Gastrocnemius medialis (tissue), 4 donors: ENCODE results near the gene GMPS. TPM values are rescaled to one million over a fixed set of nuclear protein-coding genes. Genes with fewer than 3 reads are reported as not detected.

Experiments used
- ATAC-seq, 2 donors: fragments of 150-250 bp; one replicate each; pipeline ENCODE4 v1.9.1; 2016
- DNase-seq, 2 donors: peaks; one replicate each; pipeline ENCODE4 v3.0.0-alpha.2; 2019
- H3K27ac ChIP-seq, 4 donors: fragments of 200-600 bp; sonication (generic); 1 replicate in 1 of 4; 2 replicates in 3 of 4; pipeline ENCODE4 v1.5.1; 2016 to 2018; ENCODE audit warnings: mild to moderate bottlenecking in 2 of 4, moderate library complexity in 1 of 4
- H3K27me3 ChIP-seq, 3 donors: fragments of 200-600 bp; sonication (generic) in 2 of 3; 1 replicate in 1 of 3; 2 replicates in 2 of 3; pipeline versions ENCODE4 v1.5.1 to v1.6.0; 2016 to 2019; ENCODE audit warnings: mild to moderate bottlenecking in 1 of 3, moderate library complexity in 1 of 3
- H3K36me3 ChIP-seq, 2 donors: fragments of 200-600 bp; sonication (generic) in 1 of 2; one replicate each; pipeline ENCODE4 v1.5.1; 2017 to 2018
- H3K4me1 ChIP-seq, 2 donors: fragments of 200-600 bp; sonication (generic) in 1 of 2; one replicate each; pipeline ENCODE4 v1.5.1; 2016 to 2017; ENCODE audit warnings: mild to moderate bottlenecking in 2 of 2
- H3K4me3 ChIP-seq, 4 donors: fragments of 200-600 bp; sonication (generic) in 3 of 4; 1 replicate in 1 of 4; 2 replicates in 3 of 4; pipeline ENCODE4 v1.5.1; 2016 to 2019; ENCODE audit warnings: mild to moderate bottlenecking in 2 of 4
- H3K9me3 ChIP-seq, 3 donors: fragments of 200-600 bp; sonication (generic) in 2 of 3; 1 replicate in 1 of 3; 2 replicates in 2 of 3; pipeline ENCODE4 v1.5.1; 2016 to 2019
- POLR2A ChIP-seq, 2 donors: fragments of 450-650 bp; IDR thresholded peaks; one replicate each; pipeline ENCODE4 v1.6.1; 2017; ENCODE audit warnings: antibody characterized with exemption in 2 of 2, mild to moderate bottlenecking in 2 of 2, moderate library complexity in 2 of 2
- in situ Hi-C, 4 donors: fragments of 200-750 bp; cut with MboI; loops; one replicate each; pipeline versions ENCODE4 v1.15.0 to v1.8.0; 2017; ENCODE audit warnings: low sequenced_read_pairs in 4 of 4
- intact Hi-C: fragments of 100-400 bp; cut with DNase I; formaldehyde crosslinking; loops from one replicate; pipeline ENCODE4 v1.15.1; 2023; ENCODE audit warnings: low total_unique reads
- total RNA-seq, 4 donors: library from RNA; depleted of rRNA; stranded (reverse); fragments of >200 nt; gene quantifications; one replicate each; pipeline versions ENCODE4 v1.1.0 to v1.2.3, GENCODE V29; 2016
- TF ChIP-seq, protein P1 (sequence below), 5 experiments: fragments of 450-650 bp in 3 of 5; fragments of 200-600 bp in 2 of 5; sonication (generic) in 2 of 5; IDR thresholded peaks in 4 of 5; conservative IDR thresholded peaks in 1 of 5; 1 replicate in 4 of 5; 2 replicates in 1 of 5; pipeline ENCODE4 v1.5.1; 2016 to 2019; ENCODE audit warnings: antibody characterized with exemption in 5 of 5, mild to moderate bottlenecking in 3 of 5, moderate library complexity in 3 of 5

The GMPS gene
- total RNA-seq, 4 donors from 2014 or later, result 26.7 to 34.7 (median 32.5) TPM

DNA sequence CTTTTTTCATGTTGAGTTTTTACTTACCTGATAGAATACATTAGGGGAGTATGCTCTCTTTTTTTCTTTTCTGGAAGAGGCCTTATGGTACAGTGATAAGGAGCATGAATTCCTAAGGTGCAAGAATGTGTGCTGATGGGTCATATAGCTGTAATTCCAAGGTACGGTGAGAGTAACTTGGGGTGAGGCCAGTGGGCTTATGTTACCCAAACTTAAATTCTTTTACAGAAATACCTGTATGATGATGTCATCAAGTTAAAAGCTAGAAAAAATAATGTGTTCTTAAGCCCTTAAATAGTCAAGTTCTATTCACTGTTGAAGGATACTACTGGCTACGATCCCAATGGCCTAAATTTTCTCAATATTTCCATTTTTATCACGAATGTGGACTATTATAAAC, 111.2 kb downstream of the GMPS start:
- in situ Hi-C loops, result no loop called here

DNA sequence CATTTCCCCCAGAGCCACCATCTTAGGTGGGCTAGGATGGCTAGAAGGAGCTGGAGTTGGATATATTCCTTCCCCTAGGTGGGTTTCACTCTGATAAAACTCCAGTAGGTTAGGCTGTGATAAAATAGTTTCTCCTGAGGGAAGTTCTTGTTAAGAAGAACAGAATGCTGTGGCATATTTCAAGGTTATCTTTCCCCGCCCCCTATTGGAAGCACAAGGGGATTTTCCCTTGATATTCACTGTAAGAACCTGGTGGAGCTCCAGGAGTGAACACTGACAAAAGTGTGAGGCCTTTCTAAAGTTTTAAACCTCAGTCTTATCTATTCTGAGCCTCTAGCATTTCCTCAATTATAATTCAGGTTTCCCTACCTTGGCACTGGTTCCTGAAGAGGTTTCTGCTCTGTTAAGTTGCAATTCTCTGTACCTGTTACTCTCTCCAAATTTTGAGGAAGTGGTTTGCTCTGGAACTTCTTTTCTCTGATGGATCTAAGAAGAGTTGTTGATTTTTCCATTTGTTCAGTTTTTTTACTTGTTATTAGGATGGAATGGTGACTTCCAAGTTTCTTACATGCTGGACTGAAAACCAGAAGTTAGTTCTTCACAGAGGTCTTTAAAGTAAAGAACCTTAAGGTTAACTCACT, 113.5 kb downstream of the GMPS start:
- no peaks in the 10 kb centered on the region for H3K27me3 ChIP-seq
- no peak for ATAC-seq
- H3K4me3 ChIP-seq, result no peak overlapping the region
- no peaks in the 10 kb centered on the region for H3K4me1 ChIP-seq
- TF ChIP-seq, protein P1, sequence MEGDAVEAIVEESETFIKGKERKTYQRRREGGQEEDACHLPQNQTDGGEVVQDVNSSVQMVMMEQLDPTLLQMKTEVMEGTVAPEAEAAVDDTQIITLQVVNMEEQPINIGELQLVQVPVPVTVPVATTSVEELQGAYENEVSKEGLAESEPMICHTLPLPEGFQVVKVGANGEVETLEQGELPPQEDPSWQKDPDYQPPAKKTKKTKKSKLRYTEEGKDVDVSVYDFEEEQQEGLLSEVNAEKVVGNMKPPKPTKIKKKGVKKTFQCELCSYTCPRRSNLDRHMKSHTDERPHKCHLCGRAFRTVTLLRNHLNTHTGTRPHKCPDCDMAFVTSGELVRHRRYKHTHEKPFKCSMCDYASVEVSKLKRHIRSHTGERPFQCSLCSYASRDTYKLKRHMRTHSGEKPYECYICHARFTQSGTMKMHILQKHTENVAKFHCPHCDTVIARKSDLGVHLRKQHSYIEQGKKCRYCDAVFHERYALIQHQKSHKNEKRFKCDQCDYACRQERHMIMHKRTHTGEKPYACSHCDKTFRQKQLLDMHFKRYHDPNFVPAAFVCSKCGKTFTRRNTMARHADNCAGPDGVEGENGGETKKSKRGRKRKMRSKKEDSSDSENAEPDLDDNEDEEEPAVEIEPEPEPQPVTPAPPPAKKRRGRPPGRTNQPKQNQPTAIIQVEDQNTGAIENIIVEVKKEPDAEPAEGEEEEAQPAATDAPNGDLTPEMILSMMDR (IDR thresholded peaks at IDR 0.05 in 4 of 5, conservative IDR thresholded peaks at IDR 0.05 in 1 of 5), result no peak
- no peak for TF ChIP-seq POLR2A (IDR thresholded peaks at IDR 0.05)
- no peaks in the 10 kb centered on the region for H3K36me3 ChIP-seq
- H3K27ac ChIP-seq, result no peak overlapping the region
- H3K9me3 ChIP-seq, result no peaks in the 10 kb centered on the region
- no peak for DNase-seq
- intact Hi-C loops (no loop called here), in situ Hi-C loops (no loop called here)

More for the DNA sequence above, 111.2 kb downstream of the GMPS start:
- no peak overlapping the region for H3K4me3 ChIP-seq
- TF ChIP-seq, protein P1 (IDR thresholded peaks at IDR 0.05 in 4 of 5, conservative IDR thresholded peaks at IDR 0.05 in 1 of 5), result no peak
- no peak for TF ChIP-seq POLR2A (IDR thresholded peaks at IDR 0.05)
- no peaks in the 10 kb centered on the region for H3K27me3 ChIP-seq
- no peaks in the 10 kb centered on the region for H3K9me3 ChIP-seq
- ATAC-seq (no peak), DNase-seq (no peak)
- no peaks in the 10 kb centered on the region for H3K36me3 ChIP-seq
- no peaks in the 10 kb centered on the region for H3K4me1 ChIP-seq
- intact Hi-C loops, result no loop called here
- H3K27ac ChIP-seq, result no peak overlapping the region

DNA sequence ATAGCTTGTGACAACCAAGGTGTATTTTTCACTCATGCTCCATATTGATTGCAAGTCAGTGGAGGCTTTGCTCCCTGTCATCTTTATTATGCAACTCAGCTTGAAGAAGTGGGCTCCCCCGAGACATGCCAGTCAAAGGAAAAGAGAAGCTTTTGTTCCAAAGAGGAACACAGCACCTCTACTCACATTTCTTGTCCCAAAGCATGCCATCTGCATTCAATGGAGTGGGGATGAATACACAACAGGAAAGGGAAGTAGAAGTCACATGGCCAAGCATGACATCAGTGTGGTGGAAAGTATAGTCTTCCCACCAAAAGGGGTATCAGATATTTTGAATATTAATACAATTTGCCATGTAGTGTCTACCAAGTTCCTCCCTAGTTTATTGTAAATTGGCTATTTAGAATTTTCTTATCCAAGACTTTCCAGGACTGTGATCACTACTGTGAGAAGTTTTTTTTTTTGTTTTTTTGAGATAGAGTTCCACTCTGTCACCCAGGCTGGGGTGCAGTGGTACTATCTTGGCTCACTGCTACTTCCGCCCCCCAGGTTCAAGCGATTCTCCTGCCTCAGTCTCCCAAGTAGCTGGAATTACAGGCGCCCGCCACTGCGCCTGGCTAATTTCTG, 114.5 kb downstream of the GMPS start:
- H3K27ac ChIP-seq, result no peak overlapping the region
- ATAC-seq, result no peak
- no peaks in the 10 kb centered on the region for H3K9me3 ChIP-seq
- no peaks in the 10 kb centered on the region for H3K4me1 ChIP-seq
- intact Hi-C loops, result no loop called here
- H3K4me3 ChIP-seq, result no peak overlapping the region
- no peak for DNase-seq
- TF ChIP-seq POLR2A (IDR thresholded peaks at IDR 0.05), result no peak
- TF ChIP-seq, protein P1 (IDR thresholded peaks at IDR 0.05 in 4 of 5, conservative IDR thresholded peaks at IDR 0.05 in 1 of 5), result no peak
- no peaks in the 10 kb centered on the region for H3K27me3 ChIP-seq
- H3K36me3 ChIP-seq, result no peaks in the 10 kb centered on the region
- in situ Hi-C loops, result no loop called here

DNA sequence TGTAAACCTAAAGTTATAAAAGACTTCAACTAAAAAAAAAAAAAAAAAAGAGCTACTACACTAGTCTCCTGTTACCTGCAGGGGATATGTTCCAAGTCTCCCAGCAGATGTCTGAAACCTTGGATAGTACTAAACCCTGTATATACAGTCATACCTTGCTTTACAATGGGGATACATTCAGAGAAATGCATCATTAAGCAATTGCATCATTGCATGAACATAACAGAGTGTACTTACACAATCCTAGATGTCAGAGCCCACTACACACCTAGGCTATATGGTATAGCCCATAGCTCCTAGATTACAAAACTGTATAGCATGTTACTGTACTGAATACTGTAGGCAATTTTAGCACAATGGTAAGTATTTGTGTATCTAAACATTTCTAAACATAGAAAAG, 119.1 kb downstream of the GMPS start:
- Histone ChIP-seq H3K36me3 (no peaks in the 10 kb centered on the region), H3K27ac (no peak overlapping the region), H3K9me3 (no peaks in the 10 kb centered on the region), H3K4me1 (no peaks in the 10 kb centered on the region), H3K4me3 (no peak overlapping the region), H3K27me3 (no peaks in the 10 kb centered on the region)
- TF ChIP-seq, protein P1 (IDR thresholded peaks at IDR 0.05 in 4 of 5, conservative IDR thresholded peaks at IDR 0.05 in 1 of 5), result no peak
- TF ChIP-seq POLR2A (IDR thresholded peaks at IDR 0.05), result no peak
- intact Hi-C loops (no loop called here), in situ Hi-C loops (no loop called here)
- no peak for DNase-seq
- no peak for ATAC-seq
